SK-N-SH (cell line): Measurements from ENCODE around the gene AKAP4. TPM values are rescaled to one million over a fixed set of nuclear protein-coding genes. Genes with fewer than 3 reads are reported as not detected.

Experiments used
- CTCF ChIA-PET: fragments of 300-600, 350-600 bp; formaldehyde crosslinking; extraction: SDS; loops from one replicate; lab custom pipeline; 2021; lab: Yijun Ruan, JAX
- POLR2A ChIA-PET: fragments of 350-600 bp; sonication (Branson Sonifier 250); formaldehyde crosslinking; extraction: SDS; loops from one replicate; lab custom pipeline; 2020; ENCODE audit warnings: antibody characterized with exemption, inconsistent platforms; lab: Yijun Ruan, JAX
- DNase-seq: peaks from one replicate; pipeline ENCODE4 v3.0.0; 2012
- H2AFZ ChIP-seq: fragments of 200-600 bp; sonication (generic); 2 replicates; pipeline ENCODE4 v1.8.1; 2016; ENCODE audit warnings: antibody characterized with exemption, mild to moderate bottlenecking, low read depth
- H3F3A ChIP-seq: fragments of 200-600 bp; sonication (generic); replicated peaks from 2 replicates; pipeline ENCODE3; 2016; ENCODE audit warnings: antibody characterized with exemption, mild to moderate bottlenecking; ENCODE audit not compliant: insufficient read depth
- H3K27ac ChIP-seq, 2 experiments: fragments of 200-500 bp in 1 of 2; fragments of 200-600 bp in 1 of 2; sonication (Bioruptor generic) in 1 of 2; sonication (generic), shearing (Covaris generic) in 1 of 2; 2 replicates each; pipeline versions ENCODE4 v1.5.1 to v1.6.1; 2014 to 2016; ENCODE audit warnings: low read depth in 2 of 2, inconsistent platforms in 1 of 2, low read length in 1 of 2, mild to moderate bottlenecking in 1 of 2, mixed read lengths in 1 of 2
- H3K27me3 ChIP-seq: fragments of 200-600 bp; sonication (generic), shearing (Covaris generic); 2 replicates; pipeline ENCODE4 v1.6.1; 2016; ENCODE audit warnings: mixed run types; ENCODE audit not compliant: insufficient read depth
- H3K36me3 ChIP-seq, 2 experiments: fragments of 200-500 bp in 1 of 2; fragments of 200-600 bp in 1 of 2; sonication (Bioruptor generic) in 1 of 2; sonication (generic) in 1 of 2; replicated peaks in 1 of 2; 2 replicates each; pipeline versions ENCODE3 to v1.5.1; 2014 to 2016; ENCODE audit warnings: low read length in 1 of 2, mild to moderate bottlenecking in 1 of 2; ENCODE audit not compliant: insufficient read depth in 2 of 2, control insufficient read depth in 1 of 2
- H3K4me1 ChIP-seq, 2 experiments: fragments of 200-500 bp in 1 of 2; fragments of 200-600 bp in 1 of 2; sonication (Bioruptor generic) in 1 of 2; sonication (generic), shearing (Covaris generic) in 1 of 2; 2 replicates each; pipeline versions ENCODE4 v1.5.1 to v1.6.1; 2014 to 2016; ENCODE audit warnings: low read depth in 1 of 2, low read length in 1 of 2, mixed run types in 1 of 2; ENCODE audit not compliant: insufficient read depth in 2 of 2, control insufficient read depth in 1 of 2
- H3K4me2 ChIP-seq: fragments of 200-600 bp; sonication (generic), shearing (Covaris generic); 2 replicates; pipeline ENCODE4 v1.6.1; 2017; ENCODE audit warnings: mixed run types
- H3K4me3 ChIP-seq, 2 experiments: fragments of 200-500 bp in 1 of 2; fragments of 200-600 bp in 1 of 2; sonication (Bioruptor generic) in 1 of 2; sonication (generic), shearing (Covaris generic) in 1 of 2; 2 replicates each; pipeline versions ENCODE4 v1.5.1 to v1.8.1; 2014 to 2016; ENCODE audit warnings: low read depth in 2 of 2, inconsistent platforms in 1 of 2, low read length in 1 of 2, mild to moderate bottlenecking in 1 of 2, mixed read lengths in 1 of 2, moderate library complexity in 1 of 2
- H3K79me2 ChIP-seq: fragments of 200-600 bp; sonication (generic); 2 replicates; pipeline ENCODE4 v1.8.1; 2017; ENCODE audit warnings: mild to moderate bottlenecking; ENCODE audit not compliant: insufficient read depth
- H3K9ac ChIP-seq: fragments of 200-600 bp; sonication (generic); 2 replicates; pipeline ENCODE4 v1.6.1; 2017; ENCODE audit warnings: mixed run types
- H3K9me2 ChIP-seq: fragments of 200-600 bp; sonication (generic); 2 replicates; pipeline ENCODE4 v1.6.1; 2017; ENCODE audit warnings: mixed run types
- H3K9me3 ChIP-seq: fragments of 200-600 bp; sonication (generic); 2 replicates; pipeline ENCODE4 v1.6.1; 2017; ENCODE audit warnings: mixed run types, mild to moderate bottlenecking, moderate library complexity
- H4K20me1 ChIP-seq: fragments of 200-600 bp; sonication (generic); 2 replicates; pipeline ENCODE4 v1.6.1; 2017; ENCODE audit warnings: mild to moderate bottlenecking, mixed run types; ENCODE audit not compliant: insufficient read depth
- CHD2 ChIP-seq: fragments of 150-350 bp; IDR thresholded peaks from 2 replicates; pipeline ENCODE4 v1.6.1; 2018; ENCODE audit warnings: low read length; ENCODE audit not compliant: partially characterized antibody
- EP300 ChIP-seq, 2 experiments: IDR thresholded peaks; 2 replicates each; pipeline versions ENCODE4 v1.4.0 to v1.6.1; 2012; ENCODE audit warnings: borderline replicate concordance in 1 of 2, low read depth in 1 of 2, low read length in 1 of 2
- FOSL2 ChIP-seq: IDR thresholded peaks from 2 replicates; pipeline ENCODE4 v1.4.0; 2012; ENCODE audit warnings: low read depth, mild to moderate bottlenecking, moderate library complexity, borderline replicate concordance
- FOXM1 ChIP-seq: IDR thresholded peaks from 2 replicates; pipeline ENCODE4 v1.4.0; 2012; ENCODE audit warnings: low read depth, mild to moderate bottlenecking
- GABPA ChIP-seq: IDR thresholded peaks from 2 replicates; pipeline ENCODE4 v1.4.0; 2012; ENCODE audit warnings: low read depth, mild to moderate bottlenecking
- JUND ChIP-seq: IDR thresholded peaks from 2 replicates; pipeline ENCODE4 v1.4.0; 2012
- MAX ChIP-seq: IDR thresholded peaks from 2 replicates; pipeline ENCODE4 v1.4.0; 2012; ENCODE audit warnings: low read depth
- MXI1 ChIP-seq: IDR thresholded peaks from 2 replicates; pipeline ENCODE4 v1.6.1; 2012; ENCODE audit warnings: mild to moderate bottlenecking, low read depth, low read length, improper control_type of control experiment
- REST ChIP-seq: IDR thresholded peaks from 2 replicates; pipeline ENCODE4 v1.6.1; 2012; ENCODE audit warnings: mild to moderate bottlenecking, low read depth, low read length, moderate library complexity
- RFX5 ChIP-seq: IDR thresholded peaks from 2 replicates; pipeline ENCODE4 v1.6.1; 2012; ENCODE audit warnings: mild to moderate bottlenecking, improper control_type of control experiment, low read length
- RXRA ChIP-seq: IDR thresholded peaks from 2 replicates; pipeline ENCODE4 v1.4.0; 2012; ENCODE audit warnings: low read depth, mild to moderate bottlenecking, borderline replicate concordance
- SIN3A ChIP-seq: IDR thresholded peaks from 2 replicates; pipeline ENCODE4 v1.6.1; 2012; ENCODE audit warnings: low read depth, mild to moderate bottlenecking, low read length, moderate library complexity, borderline replicate concordance
- TAF1 ChIP-seq: IDR thresholded peaks from 2 replicates; pipeline ENCODE4 v1.6.1; 2012; ENCODE audit warnings: low read depth, mild to moderate bottlenecking, low read length, moderate library complexity, borderline replicate concordance
- USF1 ChIP-seq: IDR thresholded peaks from 2 replicates; pipeline ENCODE4 v1.4.0; 2012; ENCODE audit warnings: low read depth, borderline replicate concordance
- YY1 ChIP-seq: IDR thresholded peaks from 2 replicates; pipeline ENCODE4 v1.4.0; 2012; ENCODE audit warnings: low read depth, mild to moderate bottlenecking
- ZBTB33 ChIP-seq: IDR thresholded peaks from 2 replicates; pipeline ENCODE4 v1.4.0; 2012; ENCODE audit warnings: low read depth, borderline replicate concordance
- WGBS: methylation state at CpG from one replicate; pipeline ENCODE4 v1.1.6; 2017; ENCODE audit warnings: low lambda C conversion rate; 5-methylcytosine and 5-hydroxymethylcytosine counted together
- polyA plus RNA-seq, 3 experiments: library from polyadenylated mRNA; depleted of rRNA; stranded (reverse); fragments of >200 nt; gene quantifications; 2 replicates each; pipeline ENCODE4 v1.2.3, GENCODE V29; 2012

AKAP4 gene
- polyA plus RNA-seq, 1 of the 3 experiments (the other 2 are of a cell fraction) = not detected

- no peak for DNase-seq
- Histone ChIP-seq H3K9me2 (no peaks in the 10 kb centered on the region), H3K36me3 (no peaks in the 10 kb centered on the region), H4K20me1 (no peaks in the 10 kb centered on the region), H3K4me2 (no peak overlapping the region), H3F3A (no peaks in the 10 kb centered on the region), H3K9me3 (no peaks in the 10 kb centered on the region), H3K79me2 (no peaks in the 10 kb centered on the region), H3K9ac (no peak overlapping the region), H3K4me1 (peaks cover 2 to 5% of the 10 kb centered on the region in 2 experiments; a peak in 1 of 4 replicates), H2AFZ (no peak overlapping the region), H3K27ac (no peak overlapping the region), H3K27me3 (no peaks in the 10 kb centered on the region; the same call in 1 of the 2 replicates), H3K4me3 (no peak overlapping the region)
- WGBS = 18% methylated on average over 3 of the region's 3 CpGs
- TF ChIP-seq GABPA (no peak), FOSL2 (no peak), REST (no peak), SIN3A (no peak), USF1 (no peak), FOXM1 (no peak), TAF1 (no peak), MAX (no peak), CHD2 (no peak), JUND (no peak)
- CTCF ChIA-PET = interaction anchor here (0.8 to 2.5 kb wide), 2 partner anchors 103 to 287 kb away, joined by 3 to 6 read pairs; no protein-coding TSS in a partner anchor
- POLR2A ChIA-PET = no interaction called here
Measured at GRCh38 chrX:50202539-50202938, 1.7 kb upstream of the AKAP4 start.

GRCh38 chrX:50198348-50198747 lies 2.5 kb downstream of the AKAP4 start:
- Histone ChIP-seq H3K27me3 (no peaks in the 10 kb centered on the region; the same call in 1 of the 2 replicates), H3K9me3 (no peaks in the 10 kb centered on the region), H3K9me2 (no peaks in the 10 kb centered on the region), H3K4me1 (no peaks in the 10 kb centered on the region), H3K4me2 (no peak overlapping the region), H3K36me3 (no peaks in the 10 kb centered on the region), H2AFZ (no peak overlapping the region), H4K20me1 (no peaks in the 10 kb centered on the region), H3K79me2 (no peaks in the 10 kb centered on the region), H3F3A (no peaks in the 10 kb centered on the region), H3K27ac (no peak overlapping the region), H3K9ac (no peak overlapping the region), H3K4me3 (no peak overlapping the region)
- no peak for TF ChIP-seq EP300 (IDR thresholded peaks at IDR 0.05; ENCODE audit: borderline replicate concordance in 1 of 2, low read depth in 1 of 2, low read length in 1 of 2)
- TF ChIP-seq RXRA = no peak
- no peak for TF ChIP-seq YY1
- no peak for TF ChIP-seq ZBTB33
- no peak for TF ChIP-seq MXI1
- no peak for TF ChIP-seq GABPA
- TF ChIP-seq RFX5 = no peak
- DNase-seq = no peak
- 14% methylated on average over 4 of the region's 4 CpGs for WGBS
- ChIA-PET POLR2A (no interaction called here), CTCF (interaction anchor here (1.5 kb wide), 1 partner anchor 98 kb away, joined by 4 read pairs; no protein-coding TSS in a partner anchor)
